Right lobe of liver (tissue), 6 donors: ENCODE measurements around the gene TAC4. TPM values are rescaled to one million over a fixed set of nuclear protein-coding genes. Genes with fewer than 3 reads are reported as not detected.

Experiments
- ATAC-seq, 4 donors: fragments of 200-7000 bp; cut with Tn5 transposase; one replicate each; pipeline ENCODE4 v1.9.1; 2020; ENCODE audit warnings: mild to moderate bottlenecking in 4 of 4, moderate library complexity in 4 of 4
- DNase-seq, 3 donors: peaks; one replicate each; pipeline ENCODE4 v3.0.0-alpha.2; 2020
- H3K27ac ChIP-seq, 3 donors: fragments of 200-600 bp; one replicate each; pipeline ENCODE4 v1.8.0; 2022
- H3K27me3 ChIP-seq, 2 donors: fragments of 200-600 bp; one replicate each; pipeline ENCODE4 v1.8.0; 2022
- H3K36me3 ChIP-seq, 4 donors: fragments of 200-600 bp; sonication (generic) in 1 of 4; one replicate each; pipeline versions ENCODE4 v1.5.1 to v1.8.0; 2017 to 2022; ENCODE audit warnings: control low read depth in 1 of 4
- H3K4me1 ChIP-seq, 4 donors: fragments of 200-600 bp; sonication (generic) in 1 of 4; one replicate each; pipeline versions ENCODE4 v1.5.1 to v1.8.0; 2017 to 2022; ENCODE audit warnings: control low read depth in 1 of 4
- H3K4me3 ChIP-seq, 3 donors: fragments of 200-600 bp; one replicate each; pipeline ENCODE4 v1.8.0; 2022
- H3K9me3 ChIP-seq, 4 donors: fragments of 200-600 bp; sonication (generic) in 1 of 4; one replicate each; pipeline versions ENCODE4 v1.5.1 to v1.8.0; 2017 to 2022; ENCODE audit warnings: control low read depth in 1 of 4
- POLR2A ChIP-seq: fragments of 450-650 bp; IDR thresholded peaks from one replicate; pipeline ENCODE4 v1.6.1; 2017; ENCODE audit warnings: antibody characterized with exemption, mild to moderate bottlenecking
- WGBS: methylation state at CpG from one replicate; pipeline ENCODE4 v1.1.6; 2018; ENCODE audit warnings: low coverage, low lambda C conversion rate; ENCODE audit not compliant: insufficient coverage; ENCODE audit errors: missing lambda C conversion rate; 5-methylcytosine and 5-hydroxymethylcytosine counted together
- intact Hi-C, 2 donors: fragments of 100-400 bp; cut with DNase I; formaldehyde crosslinking; loops; one replicate each; pipeline versions ENCODE4 v1.11.2 to v1.14.1; 2022
- total RNA-seq, 6 experiments: library from RNA; depleted of rRNA in 2 of 6; stranded (reverse); fragments of >200 nt in 2 of 6; fragmentation: NEBNext Ultra II Directional in 3 of 6; extraction: Animal tissue kit (Norgen Biotek cat#: 25700) in 3 of 6; gene quantifications; one replicate each; pipeline versions ENCODE4 v1.1.0 to v1.2.4, GENCODE V29; 2016 to 2023
- TF ChIP-seq, protein P1 (sequence below), 4 donors: fragments of 200-600 bp in 3 of 4; fragments of 450-650 bp in 1 of 4; IDR thresholded peaks; one replicate each; pipeline versions ENCODE4 v1.5.1 to v1.8.0; 2016 to 2022; ENCODE audit warnings: antibody characterized with exemption in 4 of 4, mild to moderate bottlenecking in 2 of 4
- donor health status: DM: no; HTN: yes; CAD: no.
- donor health status: DM: no; HTN: no; CAD: no.
- donor health status: DM: no; HTN: no; CAD: no.
- donor health status: DM: no; HTN: yes; CAD: no.
- donor health status: DM: no; HTN: yes; CAD: no.

Gene TAC4
- total RNA-seq, 6 experiments from 2014 or later, result not detected

DNA sequence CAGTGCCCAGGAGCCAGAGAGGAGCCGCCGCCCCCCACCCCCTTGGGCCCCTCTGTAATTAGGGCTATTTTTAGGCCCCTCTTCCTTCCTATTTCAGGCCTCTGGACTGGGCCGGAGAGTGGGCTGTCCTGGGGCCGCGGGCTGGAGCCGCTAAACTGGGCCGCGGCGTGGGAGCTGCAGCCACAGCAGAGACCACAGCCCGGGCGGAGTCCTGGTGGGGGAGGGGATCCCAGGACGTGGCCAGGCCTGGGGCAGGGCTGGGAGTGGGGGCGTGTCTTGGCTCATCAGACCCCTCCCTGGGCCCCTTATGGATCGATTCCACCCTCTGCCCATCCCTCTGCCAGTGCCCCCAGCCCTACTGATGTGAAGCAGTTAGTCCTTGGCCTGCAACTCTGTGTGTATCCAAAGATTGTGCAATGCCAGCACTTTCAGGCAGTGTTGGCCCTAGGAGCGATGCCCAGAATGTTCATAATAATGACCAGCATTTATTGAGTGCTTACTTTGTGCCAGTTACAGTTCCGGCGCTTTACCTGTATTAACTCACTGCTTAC lies 15.0 kb upstream of the TAC4 start:
- no peaks in the 10 kb centered on the region for H3K36me3 ChIP-seq
- no peaks in the 10 kb centered on the region for H3K9me3 ChIP-seq
- H3K4me1 ChIP-seq, result no peaks in the 10 kb centered on the region
- 29% methylated on average over 8 of the region's 17 CpGs for WGBS
- no peak overlapping the region for H3K4me3 ChIP-seq
- no peak for TF ChIP-seq POLR2A
- TF ChIP-seq, protein P1, sequence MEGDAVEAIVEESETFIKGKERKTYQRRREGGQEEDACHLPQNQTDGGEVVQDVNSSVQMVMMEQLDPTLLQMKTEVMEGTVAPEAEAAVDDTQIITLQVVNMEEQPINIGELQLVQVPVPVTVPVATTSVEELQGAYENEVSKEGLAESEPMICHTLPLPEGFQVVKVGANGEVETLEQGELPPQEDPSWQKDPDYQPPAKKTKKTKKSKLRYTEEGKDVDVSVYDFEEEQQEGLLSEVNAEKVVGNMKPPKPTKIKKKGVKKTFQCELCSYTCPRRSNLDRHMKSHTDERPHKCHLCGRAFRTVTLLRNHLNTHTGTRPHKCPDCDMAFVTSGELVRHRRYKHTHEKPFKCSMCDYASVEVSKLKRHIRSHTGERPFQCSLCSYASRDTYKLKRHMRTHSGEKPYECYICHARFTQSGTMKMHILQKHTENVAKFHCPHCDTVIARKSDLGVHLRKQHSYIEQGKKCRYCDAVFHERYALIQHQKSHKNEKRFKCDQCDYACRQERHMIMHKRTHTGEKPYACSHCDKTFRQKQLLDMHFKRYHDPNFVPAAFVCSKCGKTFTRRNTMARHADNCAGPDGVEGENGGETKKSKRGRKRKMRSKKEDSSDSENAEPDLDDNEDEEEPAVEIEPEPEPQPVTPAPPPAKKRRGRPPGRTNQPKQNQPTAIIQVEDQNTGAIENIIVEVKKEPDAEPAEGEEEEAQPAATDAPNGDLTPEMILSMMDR (IDR thresholded peaks at IDR 0.05), result no peak
- H3K27ac ChIP-seq, result no peak overlapping the region
- peak; percentile 19 to 70 (median 45) for ATAC-seq
- DNase-seq, result no peak
- H3K27me3 ChIP-seq, result no peaks in the 10 kb centered on the region
- intact Hi-C loops, result loop anchor here (5.0 kb wide), 1 partner anchor 134 kb away; the partner anchor contains the start of gene DLX3 (in 2 of the 2)

GRCh38 chr17:49861150-49861884 lies 13.4 kb upstream of the TAC4 start:
- ATAC-seq, result peak; percentile 52 to 65 (median 62)
- Histone ChIP-seq H3K4me3 (no peak overlapping the region), H3K4me1 (no peaks in the 10 kb centered on the region), H3K27me3 (no peaks in the 10 kb centered on the region), H3K36me3 (no peaks in the 10 kb centered on the region), H3K27ac (no peak overlapping the region), H3K9me3 (no peaks in the 10 kb centered on the region)
- 42% methylated on average over 16 of the region's 16 CpGs for WGBS
- no peak for TF ChIP-seq POLR2A
- TF ChIP-seq, protein P1 (IDR thresholded peaks at IDR 0.05), result peak; percentile 57 to 83 (median 80)
- intact Hi-C loops, result loop anchor here (5.0 kb wide), 1 partner anchor 136 kb away; the partner anchor contains the start of gene DLX3 (in 2 of the 2)
- no peak for DNase-seq

DNA sequence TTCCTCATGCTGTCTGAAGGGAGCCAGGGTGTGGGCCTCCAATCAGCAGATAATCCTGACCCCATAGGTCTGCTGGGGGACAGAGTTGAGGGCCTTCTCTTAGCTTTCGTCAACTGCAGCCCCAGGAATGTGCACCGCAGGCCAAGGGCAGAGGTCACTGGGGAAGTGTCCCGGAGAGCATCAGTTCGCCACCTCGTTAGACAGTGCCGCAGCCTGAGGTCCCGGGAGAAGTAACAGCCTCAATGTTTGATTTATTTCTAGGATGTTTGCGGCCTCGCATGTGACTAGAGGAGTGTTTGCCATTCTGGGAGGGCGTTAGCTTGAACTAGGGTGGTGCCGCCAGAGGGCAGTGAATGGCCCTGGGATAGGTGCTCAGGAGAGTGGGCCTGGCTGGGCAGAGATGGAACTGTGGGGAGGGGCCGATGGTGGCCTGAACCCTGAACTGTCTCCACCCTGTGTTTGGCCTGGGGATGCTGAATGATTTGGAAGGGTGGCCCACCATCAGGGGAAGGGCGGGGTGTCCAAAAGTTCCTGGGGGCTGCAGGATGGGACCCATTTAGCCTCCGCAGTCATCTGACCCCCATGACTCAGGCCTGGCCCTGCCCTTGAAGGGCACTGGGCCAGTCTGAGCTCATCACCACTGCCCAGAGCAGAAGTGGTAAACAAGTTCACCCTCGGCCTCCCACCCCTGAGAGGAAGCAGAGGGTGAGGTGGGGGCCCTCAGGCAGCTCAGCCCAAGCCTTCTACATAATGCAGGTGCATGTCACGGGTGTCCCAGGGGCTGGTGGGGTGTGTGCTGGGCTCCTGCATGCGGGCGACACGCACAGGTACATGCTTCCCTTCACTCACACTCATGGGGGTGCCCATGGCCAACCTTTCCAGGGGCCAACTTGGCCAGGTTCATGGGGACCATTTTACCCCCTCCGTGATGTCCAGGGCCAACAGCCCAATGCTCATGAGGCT lies 12.4 kb upstream of the TAC4 start:
- ATAC-seq (peak; percentile 16 to 59 (median 27)), DNase-seq (no peak)
- Histone ChIP-seq H3K4me3 (no peak overlapping the region), H3K36me3 (no peaks in the 10 kb centered on the region), H3K27ac (no peak overlapping the region), H3K4me1 (no peaks in the 10 kb centered on the region), H3K9me3 (no peaks in the 10 kb centered on the region), H3K27me3 (no peaks in the 10 kb centered on the region)
- intact Hi-C loops, result loop anchor here (5.0 kb wide), 1 partner anchor 137 kb away; the partner anchor contains the start of gene DLX3 (in 2 of the 2)
- no peak for TF ChIP-seq POLR2A
- TF ChIP-seq, protein P1 (IDR thresholded peaks at IDR 0.05), result peak in 1 of 4 donors; percentile 15
- WGBS, result 40% methylated on average over 1 of the region's 20 CpGs

- no peak for TF ChIP-seq POLR2A
- TF ChIP-seq, protein P1 (IDR thresholded peaks at IDR 0.05), result no peak
- intact Hi-C loops, result no loop called here
These were observed 10.9 kb upstream of the TAC4 start for GRCh38 chr17:49858796-49859195.

More at GRCh38 chr17:49858796-49859195, 10.9 kb upstream of the TAC4 start:
- DNase-seq, result no peak
- Histone ChIP-seq H3K4me1 (no peaks in the 10 kb centered on the region), H3K27me3 (no peaks in the 10 kb centered on the region), H3K27ac (no peak overlapping the region), H3K4me3 (no peak overlapping the region), H3K36me3 (no peaks in the 10 kb centered on the region), H3K9me3 (no peaks in the 10 kb centered on the region)
- 29% methylated on average over 4 of the region's 6 CpGs for WGBS
- no peak for ATAC-seq
